A673 (cell line): ENCODE measurements around the gene ZER1. TPM values are rescaled to one million over a fixed set of nuclear protein-coding genes. Genes with fewer than 3 reads are reported as not detected.
"Not testable (repeated sequence)": the region's sequence is repeated elsewhere in the genome, so short reads cannot be mapped to it uniquely, and the experiment has no call there.

Source experiments
- BruUV-seq: library from RNA; stranded (reverse); fragments of 400-500 nt; replicated peaks from 2 replicates; lab custom pipeline; 2021; lab: Mats Ljungman, UMichigan
- CTCF ChIA-PET: fragments of 300-600 bp; sonication (Branson Sonifier 250); formaldehyde crosslinking; loops from one replicate; lab custom pipeline; 2022; ENCODE audit warnings: antibody characterized with exemption; lab: Charles Lee
- POLR2A ChIA-PET: fragments of 300-600 bp; sonication (Branson Sonifier 250); formaldehyde crosslinking; loops from one replicate; lab custom pipeline; 2022; ENCODE audit warnings: antibody characterized with exemption; ENCODE audit not compliant: low non-redundant PET; lab: Charles Lee
- DNase-seq: peaks from one replicate; pipeline ENCODE4 v3.0.0-alpha.2; 2015; ENCODE audit warnings: low spot score
- H3K27ac ChIP-seq: fragments of 200-600 bp; sonication (generic); 2 replicates; pipeline ENCODE4 v1.5.1; 2016; ENCODE audit warnings: mixed run types, low read depth, mild to moderate bottlenecking, mixed read lengths, antibody characterized with exemption, low read length; ENCODE audit not compliant: poor library complexity, severe bottlenecking
- H3K27me3 ChIP-seq: fragments of 200-600 bp; sonication (generic); replicated peaks from 2 replicates; pipeline ENCODE4 v1.6.1; 2017; ENCODE audit warnings: mixed run types, low read depth, mild to moderate bottlenecking, mixed read lengths, antibody characterized with exemption, low read length; ENCODE audit not compliant: insufficient read depth, poor library complexity
- H3K36me3 ChIP-seq: fragments of 200-600 bp; sonication (generic); 2 replicates; pipeline ENCODE4 v1.6.1; 2016; ENCODE audit warnings: mixed run types, mild to moderate bottlenecking, mixed read lengths, antibody characterized with exemption, low read length; ENCODE audit not compliant: insufficient read depth, poor library complexity, severe bottlenecking
- H3K4me1 ChIP-seq: fragments of 200-600 bp; sonication (generic); 2 replicates; pipeline ENCODE4 v1.6.1; 2017; ENCODE audit warnings: mixed run types, mild to moderate bottlenecking, mixed read lengths, antibody characterized with exemption, low read length; ENCODE audit not compliant: insufficient read depth, poor library complexity, severe bottlenecking
- H3K4me3 ChIP-seq: fragments of 200-600 bp; sonication (generic); 2 replicates; pipeline ENCODE4 v1.5.1; 2016; ENCODE audit warnings: low read depth, mixed run types, mild to moderate bottlenecking, mixed read lengths, low read length; ENCODE audit not compliant: poor library complexity, severe bottlenecking
- H3K9me3 ChIP-seq: fragments of 200-600 bp; sonication (generic); 2 replicates; pipeline ENCODE4 v1.6.1; 2016; ENCODE audit warnings: mixed run types, low read depth, mild to moderate bottlenecking, mixed read lengths, antibody characterized with exemption, low read length; ENCODE audit not compliant: poor library complexity, severe bottlenecking
- CTCF ChIP-seq: fragments of 300-800, 200-600 bp; sonication (generic); conservative IDR thresholded peaks from 2 replicates; pipeline ENCODE4 v1.5.1; 2017; ENCODE audit warnings: low read depth, mild to moderate bottlenecking, antibody characterized with exemption, low read length, moderate library complexity, mixed read lengths
- EZH2 ChIP-seq: fragments of 200-600 bp; sonication (generic); IDR thresholded peaks from 2 replicates; pipeline ENCODE4 v1.6.1; 2017; ENCODE audit warnings: borderline replicate concordance, low read depth, mild to moderate bottlenecking, mixed read lengths, antibody characterized with exemption, low read length; ENCODE audit not compliant: poor library complexity, severe bottlenecking
- intact Hi-C: fragments of 100-400 bp; cut with micrococcal nuclease; formaldehyde crosslinking; loops from one replicate; pipeline ENCODE4 v1.10.0; 2022; ENCODE audit not compliant: unreplicated experiment
- total RNA-seq: library from RNA; stranded (reverse); gene quantifications from 2 replicates; pipeline ENCODE4 v1.2.3, GENCODE V29; 2021

The ZER1 gene
- total RNA-seq, 1 experiment from 2014 or later: 12.9 TPM

GRCh38 chr9:128694344-128694743 lies 77.4 kb downstream of the ZER1 start:
- no peak overlapping the region for H3K4me3 ChIP-seq
- peaks cover 59% of the 10 kb centered on the region for H3K36me3 ChIP-seq
- H3K27me3 ChIP-seq: no peaks in the 10 kb centered on the region
- DNase-seq: no peak
- no TSS peak for BruUV-seq
- ChIA-PET POLR2A (interaction anchor here (0.7 kb wide), 1 partner anchor 17 kb away, joined by 18 read pairs; no protein-coding TSS in a partner anchor), CTCF (no interaction called here)
- no peaks in the 10 kb centered on the region for H3K9me3 ChIP-seq
- TF ChIP-seq EZH2 (no peak), CTCF (no peak)
- H3K27ac ChIP-seq: no peak overlapping the region
- H3K4me1 ChIP-seq: peaks cover 8% of the 10 kb centered on the region
- intact Hi-C loops: no loop called here

- BruUV-seq, DNase-seq, H3K4me1 ChIP-seq, intact Hi-C loops, H3K27me3 ChIP-seq, CTCF ChIA-PET, H3K9me3 ChIP-seq, H3K27ac ChIP-seq, H3K4me3 ChIP-seq: not testable (repeated sequence)
- POLR2A ChIA-PET: interaction anchor here (0.7 kb wide), 1 partner anchor 17 kb away, joined by 18 read pairs; no protein-coding TSS in a partner anchor
- H3K36me3 ChIP-seq: peaks cover 59% of the 10 kb centered on the region
Observed at GRCh38 chr9:128693738-128694137, 78.0 kb downstream of the ZER1 start.

GRCh38 chr9:128690684-128691034 lies 81.1 kb downstream of the ZER1 start:
- BruUV-seq: TSS peak; percentile 25
- Histone ChIP-seq H3K36me3 (peaks cover 43% of the 10 kb centered on the region), H3K4me3 (peak overlapping the region; percentile 93), H3K27me3 (no peaks in the 10 kb centered on the region), H3K9me3 (no peaks in the 10 kb centered on the region), H3K27ac (peak overlapping the region; percentile 91), H3K4me1 (peaks cover 17% of the 10 kb centered on the region)
- CTCF ChIA-PET: no interaction called here
- POLR2A ChIA-PET: no interaction called here
- intact Hi-C loops: no loop called here
- TF ChIP-seq EZH2: no peak
- TF ChIP-seq CTCF: no peak
- no peak for DNase-seq
